ENCODE measurements around the gene EPHB1. TPM values are rescaled to one million over a fixed set of nuclear protein-coding genes. Genes with fewer than 3 reads are reported as not detected.

Gene EPHB1
- total RNA-seq, 4 donors from 2014 or later = 11.1 to 14.2 (median 13.0) TPM

GRCh38 chr3:134838599-134838998 is 43.5 kb downstream of the EPHB1 start:
- no peak for DNase-seq (ENCODE audit: low spot score in 2 of 2)
- intact Hi-C loops (cut with DNase I; ENCODE audit: low total_unique reads) = no loop called here
- TF ChIP-seq CTCF (IDR thresholded peaks at IDR 0.05) = no peak
- no peak for TF ChIP-seq POLR2A (IDR thresholded peaks at IDR 0.05)
- no peak overlapping the region for H3K4me3 ChIP-seq (ENCODE audit: low read depth, poor library complexity, severe bottlenecking)
- WGBS, 2 donors = 73% methylated on average over 2 of the region's 2 CpGs

GRCh38 chr3:134839422-134839821 is 44.4 kb downstream of the EPHB1 start:
- DNase-seq (ENCODE audit: low spot score in 2 of 2) = no peak
- intact Hi-C loops (cut with DNase I; ENCODE audit: low total_unique reads) = no loop called here
- no peak for TF ChIP-seq CTCF (IDR thresholded peaks at IDR 0.05)
- 81 to 100% methylated on average over 3 of the region's 3 CpGs for WGBS, 2 donors
- H3K4me3 ChIP-seq (ENCODE audit: low read depth, poor library complexity, severe bottlenecking) = no peak overlapping the region

GRCh38 chr3:134839990-134840389 is 44.9 kb downstream of the EPHB1 start:
- no peak for DNase-seq (ENCODE audit: low spot score in 2 of 2)
- whole genome bisulfite sequencing, 2 donors = 59 to 63% methylated on average over 1 of the region's 1 CpG

GRCh38 chr3:134840459-134840858 is 45.4 kb downstream of the EPHB1 start:
- intact Hi-C loops (cut with DNase I; ENCODE audit: low total_unique reads) = no loop called here
- 74 to 78% methylated on average over 2 of the region's 2 CpGs for WGBS, 2 donors
- TF ChIP-seq POLR2A (IDR thresholded peaks at IDR 0.05) = no peak
- no peak for TF ChIP-seq CTCF (IDR thresholded peaks at IDR 0.05)
- no peak overlapping the region for H3K4me3 ChIP-seq (ENCODE audit: low read depth, poor library complexity, severe bottlenecking)
- DNase-seq (ENCODE audit: low spot score in 2 of 2) = no peak

More at GRCh38 chr3:134839990-134840389, 44.9 kb downstream of the EPHB1 start:
- TF ChIP-seq CTCF (IDR thresholded peaks at IDR 0.05) (no peak), POLR2A (IDR thresholded peaks at IDR 0.05) (no peak)
- intact Hi-C loops (cut with DNase I; ENCODE audit: low total_unique reads) = no loop called here
- no peak overlapping the region for H3K4me3 ChIP-seq (ENCODE audit: low read depth, poor library complexity, severe bottlenecking)

- TF ChIP-seq CTCF (IDR thresholded peaks at IDR 0.05) (no peak), POLR2A (IDR thresholded peaks at IDR 0.05) (no peak)
- whole genome bisulfite sequencing, 2 donors = 83 to 87% methylated on average over 9 of the region's 9 CpGs
- no peak overlapping the region for H3K4me3 ChIP-seq (ENCODE audit: low read depth, poor library complexity, severe bottlenecking)
- no peak for DNase-seq (ENCODE audit: low spot score in 2 of 2)
- intact Hi-C loops (cut with DNase I; ENCODE audit: low total_unique reads) = no loop called here
These were observed 51.0 kb downstream of the EPHB1 start for GRCh38 chr3:134846084-134846483.

- H3K4me3 ChIP-seq (ENCODE audit: low read depth, poor library complexity, severe bottlenecking) = no peak overlapping the region
- WGBS, 2 donors = 31 to 37% methylated on average over 10 of the region's 10 CpGs
- no peak for TF ChIP-seq CTCF (IDR thresholded peaks at IDR 0.05)
- TF ChIP-seq POLR2A (IDR thresholded peaks at IDR 0.05) = no peak
- DNase-seq (ENCODE audit: low spot score in 2 of 2) = no peak
- intact Hi-C loops (cut with DNase I; ENCODE audit: low total_unique reads) = no loop called here
These were observed 51.9 kb downstream of the EPHB1 start for GRCh38 chr3:134846911-134847317.
